ENCODE results near the gene ABCA2. TPM values are rescaled to one million over a fixed set of nuclear protein-coding genes. Genes with fewer than 3 reads are reported as not detected.

ABCA2 gene
- polyA plus RNA-seq, 1 of the 3 experiments (the other 2 are of a cell fraction), result 34.7 TPM

DNA sequence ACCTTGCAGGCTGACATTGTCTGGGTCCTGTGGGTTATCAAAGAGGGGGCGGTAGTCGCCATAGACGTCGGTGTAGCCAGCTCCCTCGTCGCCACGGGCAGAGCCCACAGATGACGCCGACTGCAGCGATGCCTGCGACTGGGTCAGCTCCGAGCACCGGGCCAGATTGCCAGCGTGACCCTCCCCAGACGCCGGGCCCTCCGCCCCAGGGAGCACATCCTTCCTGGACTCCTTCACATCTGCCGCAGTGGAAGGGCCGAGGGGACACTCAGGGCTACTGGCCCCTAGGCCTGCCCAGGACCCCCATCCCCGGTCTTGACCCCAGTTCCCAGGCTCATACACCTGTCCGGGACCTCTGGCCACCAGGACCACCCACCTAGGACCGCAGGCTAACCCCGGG, 13.9 kb downstream of the ABCA2 start:
- H2AFZ ChIP-seq (ENCODE audit: low read depth), result no peak overlapping the region
- no peaks in the 10 kb centered on the region for H4K20me1 ChIP-seq (ENCODE audit: insufficient read depth)
- H3K27me3 ChIP-seq (ENCODE audit: insufficient read depth), result no peaks in the 10 kb centered on the region
- no peaks in the 10 kb centered on the region for H3K9me2 ChIP-seq
- H3K9me3 ChIP-seq, result no peaks in the 10 kb centered on the region
- H3K4me2 ChIP-seq, result no peak overlapping the region
- no peak overlapping the region for H3K27ac ChIP-seq (ENCODE audit: low read depth in 2 of 2, low read length in 1 of 2)
- ChIA-PET POLR2A (interaction anchor here (1.2 kb wide), 1 partner anchor 22 kb away, joined by 3 read pairs; no protein-coding TSS in a partner anchor), CTCF (interaction anchor here (0.9 to 1.6 kb wide), 2 partner anchors 15 to 37 kb away, joined by 3 to 6 read pairs; partner anchors contain the start of gene PTGDS)
- H3K4me1 ChIP-seq (ENCODE audit: control insufficient read depth in 1 of 2, insufficient read depth in 2 of 2, low read depth in 1 of 2, low read length in 1 of 2), result no peaks in the 10 kb centered on the region
- H3F3A ChIP-seq (replicated peaks; ENCODE audit: insufficient read depth), result no peaks in the 10 kb centered on the region
- no peaks in the 10 kb centered on the region for H3K79me2 ChIP-seq (ENCODE audit: insufficient read depth)
- no peak overlapping the region for H3K4me3 ChIP-seq (ENCODE audit: low read depth in 2 of 2, low read length in 1 of 2)
- DNase-seq, result no peak
- TF ChIP-seq, protein P1, sequence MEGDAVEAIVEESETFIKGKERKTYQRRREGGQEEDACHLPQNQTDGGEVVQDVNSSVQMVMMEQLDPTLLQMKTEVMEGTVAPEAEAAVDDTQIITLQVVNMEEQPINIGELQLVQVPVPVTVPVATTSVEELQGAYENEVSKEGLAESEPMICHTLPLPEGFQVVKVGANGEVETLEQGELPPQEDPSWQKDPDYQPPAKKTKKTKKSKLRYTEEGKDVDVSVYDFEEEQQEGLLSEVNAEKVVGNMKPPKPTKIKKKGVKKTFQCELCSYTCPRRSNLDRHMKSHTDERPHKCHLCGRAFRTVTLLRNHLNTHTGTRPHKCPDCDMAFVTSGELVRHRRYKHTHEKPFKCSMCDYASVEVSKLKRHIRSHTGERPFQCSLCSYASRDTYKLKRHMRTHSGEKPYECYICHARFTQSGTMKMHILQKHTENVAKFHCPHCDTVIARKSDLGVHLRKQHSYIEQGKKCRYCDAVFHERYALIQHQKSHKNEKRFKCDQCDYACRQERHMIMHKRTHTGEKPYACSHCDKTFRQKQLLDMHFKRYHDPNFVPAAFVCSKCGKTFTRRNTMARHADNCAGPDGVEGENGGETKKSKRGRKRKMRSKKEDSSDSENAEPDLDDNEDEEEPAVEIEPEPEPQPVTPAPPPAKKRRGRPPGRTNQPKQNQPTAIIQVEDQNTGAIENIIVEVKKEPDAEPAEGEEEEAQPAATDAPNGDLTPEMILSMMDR (IDR thresholded peaks at IDR 0.05), result no peak
- no peak for TF ChIP-seq RFX5 (IDR thresholded peaks at IDR 0.05; ENCODE audit: low read length)
- TF ChIP-seq, protein P2, sequence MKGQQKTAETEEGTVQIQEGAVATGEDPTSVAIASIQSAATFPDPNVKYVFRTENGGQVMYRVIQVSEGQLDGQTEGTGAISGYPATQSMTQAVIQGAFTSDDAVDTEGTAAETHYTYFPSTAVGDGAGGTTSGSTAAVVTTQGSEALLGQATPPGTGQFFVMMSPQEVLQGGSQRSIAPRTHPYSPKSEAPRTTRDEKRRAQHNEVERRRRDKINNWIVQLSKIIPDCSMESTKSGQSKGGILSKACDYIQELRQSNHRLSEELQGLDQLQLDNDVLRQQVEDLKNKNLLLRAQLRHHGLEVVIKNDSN (IDR thresholded peaks at IDR 0.05; ENCODE audit: borderline replicate concordance, low read depth), result no peak
- TF ChIP-seq TCF12 (IDR thresholded peaks at IDR 0.05), result no peak
- TF ChIP-seq, protein P3, sequence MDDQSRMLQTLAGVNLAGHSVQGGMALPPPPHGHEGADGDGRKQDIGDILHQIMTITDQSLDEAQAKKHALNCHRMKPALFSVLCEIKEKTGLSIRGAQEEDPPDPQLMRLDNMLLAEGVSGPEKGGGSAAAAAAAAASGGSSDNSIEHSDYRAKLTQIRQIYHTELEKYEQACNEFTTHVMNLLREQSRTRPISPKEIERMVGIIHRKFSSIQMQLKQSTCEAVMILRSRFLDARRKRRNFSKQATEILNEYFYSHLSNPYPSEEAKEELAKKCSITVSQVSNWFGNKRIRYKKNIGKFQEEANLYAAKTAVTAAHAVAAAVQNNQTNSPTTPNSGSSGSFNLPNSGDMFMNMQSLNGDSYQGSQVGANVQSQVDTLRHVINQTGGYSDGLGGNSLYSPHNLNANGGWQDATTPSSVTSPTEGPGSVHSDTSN (IDR thresholded peaks at IDR 0.05), result no peak
- TF ChIP-seq FOSL2 (IDR thresholded peaks at IDR 0.05; ENCODE audit: borderline replicate concordance, low read depth), result no peak
- TF ChIP-seq JUND (IDR thresholded peaks at IDR 0.05), result no peak
- TF ChIP-seq, protein P4, sequence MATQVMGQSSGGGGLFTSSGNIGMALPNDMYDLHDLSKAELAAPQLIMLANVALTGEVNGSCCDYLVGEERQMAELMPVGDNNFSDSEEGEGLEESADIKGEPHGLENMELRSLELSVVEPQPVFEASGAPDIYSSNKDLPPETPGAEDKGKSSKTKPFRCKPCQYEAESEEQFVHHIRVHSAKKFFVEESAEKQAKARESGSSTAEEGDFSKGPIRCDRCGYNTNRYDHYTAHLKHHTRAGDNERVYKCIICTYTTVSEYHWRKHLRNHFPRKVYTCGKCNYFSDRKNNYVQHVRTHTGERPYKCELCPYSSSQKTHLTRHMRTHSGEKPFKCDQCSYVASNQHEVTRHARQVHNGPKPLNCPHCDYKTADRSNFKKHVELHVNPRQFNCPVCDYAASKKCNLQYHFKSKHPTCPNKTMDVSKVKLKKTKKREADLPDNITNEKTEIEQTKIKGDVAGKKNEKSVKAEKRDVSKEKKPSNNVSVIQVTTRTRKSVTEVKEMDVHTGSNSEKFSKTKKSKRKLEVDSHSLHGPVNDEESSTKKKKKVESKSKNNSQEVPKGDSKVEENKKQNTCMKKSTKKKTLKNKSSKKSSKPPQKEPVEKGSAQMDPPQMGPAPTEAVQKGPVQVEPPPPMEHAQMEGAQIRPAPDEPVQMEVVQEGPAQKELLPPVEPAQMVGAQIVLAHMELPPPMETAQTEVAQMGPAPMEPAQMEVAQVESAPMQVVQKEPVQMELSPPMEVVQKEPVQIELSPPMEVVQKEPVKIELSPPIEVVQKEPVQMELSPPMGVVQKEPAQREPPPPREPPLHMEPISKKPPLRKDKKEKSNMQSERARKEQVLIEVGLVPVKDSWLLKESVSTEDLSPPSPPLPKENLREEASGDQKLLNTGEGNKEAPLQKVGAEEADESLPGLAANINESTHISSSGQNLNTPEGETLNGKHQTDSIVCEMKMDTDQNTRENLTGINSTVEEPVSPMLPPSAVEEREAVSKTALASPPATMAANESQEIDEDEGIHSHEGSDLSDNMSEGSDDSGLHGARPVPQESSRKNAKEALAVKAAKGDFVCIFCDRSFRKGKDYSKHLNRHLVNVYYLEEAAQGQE (IDR thresholded peaks at IDR 0.05; ENCODE audit: low read depth, low read length), result no peak
- TF ChIP-seq, protein P5, sequence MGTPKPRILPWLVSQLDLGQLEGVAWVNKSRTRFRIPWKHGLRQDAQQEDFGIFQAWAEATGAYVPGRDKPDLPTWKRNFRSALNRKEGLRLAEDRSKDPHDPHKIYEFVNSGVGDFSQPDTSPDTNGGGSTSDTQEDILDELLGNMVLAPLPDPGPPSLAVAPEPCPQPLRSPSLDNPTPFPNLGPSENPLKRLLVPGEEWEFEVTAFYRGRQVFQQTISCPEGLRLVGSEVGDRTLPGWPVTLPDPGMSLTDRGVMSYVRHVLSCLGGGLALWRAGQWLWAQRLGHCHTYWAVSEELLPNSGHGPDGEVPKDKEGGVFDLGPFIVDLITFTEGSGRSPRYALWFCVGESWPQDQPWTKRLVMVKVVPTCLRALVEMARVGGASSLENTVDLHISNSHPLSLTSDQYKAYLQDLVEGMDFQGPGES (IDR thresholded peaks at IDR 0.05; ENCODE audit: low read depth, low read length), result no peak
- TF ChIP-seq, protein P6, sequence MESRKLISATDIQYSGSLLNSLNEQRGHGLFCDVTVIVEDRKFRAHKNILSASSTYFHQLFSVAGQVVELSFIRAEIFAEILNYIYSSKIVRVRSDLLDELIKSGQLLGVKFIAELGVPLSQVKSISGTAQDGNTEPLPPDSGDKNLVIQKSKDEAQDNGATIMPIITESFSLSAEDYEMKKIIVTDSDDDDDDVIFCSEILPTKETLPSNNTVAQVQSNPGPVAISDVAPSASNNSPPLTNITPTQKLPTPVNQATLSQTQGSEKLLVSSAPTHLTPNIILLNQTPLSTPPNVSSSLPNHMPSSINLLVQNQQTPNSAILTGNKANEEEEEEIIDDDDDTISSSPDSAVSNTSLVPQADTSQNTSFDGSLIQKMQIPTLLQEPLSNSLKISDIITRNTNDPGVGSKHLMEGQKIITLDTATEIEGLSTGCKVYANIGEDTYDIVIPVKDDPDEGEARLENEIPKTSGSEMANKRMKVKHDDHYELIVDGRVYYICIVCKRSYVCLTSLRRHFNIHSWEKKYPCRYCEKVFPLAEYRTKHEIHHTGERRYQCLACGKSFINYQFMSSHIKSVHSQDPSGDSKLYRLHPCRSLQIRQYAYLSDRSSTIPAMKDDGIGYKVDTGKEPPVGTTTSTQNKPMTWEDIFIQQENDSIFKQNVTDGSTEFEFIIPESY (IDR thresholded peaks at IDR 0.05; ENCODE audit: borderline replicate concordance, low read depth), result no peak
- no peak for TF ChIP-seq ELF1 (IDR thresholded peaks at IDR 0.05)
- no peak for TF ChIP-seq NRF1 (IDR thresholded peaks at IDR 0.05; ENCODE audit: low read depth, low read length)
- no peak for TF ChIP-seq FOXJ3 (CRISPR knock-in tag; IDR thresholded peaks at IDR 0.05)
- H3K36me3 ChIP-seq (replicated peaks in 1 of 2; ENCODE audit: control insufficient read depth in 1 of 2, insufficient read depth in 2 of 2, low read length in 1 of 2), result peaks cover 0 to 23% of the 10 kb centered on the region in 2 experiments
- WGBS (ENCODE audit: low lambda C conversion rate), result 100% methylated on average over 2 of the region's 23 CpGs
- no peak overlapping the region for H3K9ac ChIP-seq

Data from SK-N-SH (cell line).